HepG2 (cell line): ENCODE data around the gene DCAF8. TPM values are rescaled to one million over a fixed set of nuclear protein-coding genes. Genes with fewer than 3 reads are reported as not detected.

Source experiments
- ARNTL ChIP-seq: sonication (generic); formaldehyde crosslinking; IDR thresholded peaks from 2 replicates; pipeline ENCODE4 v1.4.0; 2020; ENCODE audit warnings: mild to moderate bottlenecking, missing genetic modification reagents
- ETS1 ChIP-seq: sonication (generic); formaldehyde crosslinking; IDR thresholded peaks from 2 replicates; pipeline ENCODE4 v1.4.0; 2020; ENCODE audit warnings: missing genetic modification reagents
- ETV5 ChIP-seq: IDR thresholded peaks from 2 replicates; pipeline ENCODE4 v1.6.1; 2018; ENCODE audit warnings: missing biosample characterization, missing genetic modification reagents, inconsistent platforms, borderline replicate concordance
- GABPB1 ChIP-seq: IDR thresholded peaks from 2 replicates; pipeline ENCODE4 v1.6.1; 2016; ENCODE audit warnings: mild to moderate bottlenecking, missing genetic modification reagents, moderate library complexity, missing compliant biosample characterization
- GMEB1 ChIP-seq: sonication (generic); formaldehyde crosslinking; IDR thresholded peaks from 2 replicates; pipeline ENCODE4 v1.5.1; 2020; ENCODE audit warnings: missing genetic modification reagents, mild to moderate bottlenecking, borderline replicate concordance
- ISL2 ChIP-seq: sonication (generic); formaldehyde crosslinking; IDR thresholded peaks from 2 replicates; pipeline ENCODE4 v1.5.0; 2020; ENCODE audit warnings: missing genetic modification reagents
- KDM3A ChIP-seq: IDR thresholded peaks from 2 replicates; pipeline ENCODE4 v1.6.1; 2018; ENCODE audit warnings: low read depth, missing compliant biosample characterization
- MTA3 ChIP-seq: sonication (generic); formaldehyde crosslinking; IDR thresholded peaks from 2 replicates; pipeline ENCODE4 v1.4.0; 2020; ENCODE audit warnings: missing genetic modification reagents
- PHF8 ChIP-seq: sonication (generic); formaldehyde crosslinking; IDR thresholded peaks from 2 replicates; pipeline ENCODE4 v1.5.0; 2020; ENCODE audit warnings: missing genetic modification reagents
- RBFOX2 ChIP-seq: fragments of 200-400 bp; formaldehyde crosslinking; IDR thresholded peaks from 2 replicates; pipeline ENCODE4 v1.6.1; 2017; ENCODE audit warnings: low read depth, mild to moderate bottlenecking, low read length
- SMYD3 ChIP-seq: sonication (generic); formaldehyde crosslinking; IDR thresholded peaks from 2 replicates; pipeline ENCODE4 v1.8.1; 2023; ENCODE audit warnings: mild to moderate bottlenecking, missing genetic modification reagents
- SP4 ChIP-seq: sonication (generic); formaldehyde crosslinking; IDR thresholded peaks from 2 replicates; pipeline ENCODE4 v1.8.1; 2023; ENCODE audit warnings: mild to moderate bottlenecking, missing genetic modification reagents
- ZNF20 ChIP-seq: sonication (generic); formaldehyde crosslinking; IDR thresholded peaks from 2 replicates; pipeline ENCODE4 v1.4.0; 2020; ENCODE audit warnings: mild to moderate bottlenecking, moderate library complexity, missing genetic modification reagents
- ZNF644 ChIP-seq: IDR thresholded peaks from 2 replicates; pipeline ENCODE4 v1.6.1; 2016; ENCODE audit warnings: low read depth
- ZSCAN5A ChIP-seq: sonication (generic); formaldehyde crosslinking; IDR thresholded peaks from 2 replicates; pipeline ENCODE4 v1.8.0; 2022; ENCODE audit warnings: mild to moderate bottlenecking, missing genetic modification reagents, borderline replicate concordance
- polyA plus RNA-seq, 8 experiments: library from polyadenylated mRNA; depleted of rRNA in 3 of 8; stranded (reverse) in 7 of 8; unstranded in 1 of 8; fragments of >200 nt; fragmentation: Illumina TruSeq in 4 of 8; extraction: Trizol in 4 of 8; gene quantifications; 2 replicates each; pipeline versions ENCODE4 v1.2.1 to v1.2.3, GENCODE V29; 2011 to 2016; ENCODE audit warnings: low read depth in 4 of 8, missing spikeins in 1 of 8, mixed read lengths in 1 of 8; ENCODE audit not compliant: insufficient read depth in 1 of 8
- total RNA-seq, 5 experiments: library from RNA; depleted of rRNA; stranded (reverse); fragments of >200 nt; fragmentation: Illumina TruSeq; extraction: Trizol; gene quantifications; 2 replicates each; pipeline ENCODE4 v1.2.3, GENCODE V29; 2016; ENCODE audit warnings: low read depth in 1 of 5
- TF ChIP-seq, protein P1 (sequence below), 2 experiments: fragments of 450-650 bp in 1 of 2; sonication (generic) in 1 of 2; formaldehyde crosslinking in 1 of 2; IDR thresholded peaks; 2 replicates each; pipeline versions ENCODE4 v1.6.1 to v1.8.0; 2016 to 2022; ENCODE audit warnings: antibody characterized with exemption in 1 of 2, mild to moderate bottlenecking in 1 of 2, missing genetic modification reagents in 1 of 2

Gene DCAF8
- total and polyA plus RNA-seq, 2 of the 13 experiments (the other 11 are each of a cell fraction or from before 2014, with no cell fraction given), result 73.4 to 79.8 TPM

DNA sequence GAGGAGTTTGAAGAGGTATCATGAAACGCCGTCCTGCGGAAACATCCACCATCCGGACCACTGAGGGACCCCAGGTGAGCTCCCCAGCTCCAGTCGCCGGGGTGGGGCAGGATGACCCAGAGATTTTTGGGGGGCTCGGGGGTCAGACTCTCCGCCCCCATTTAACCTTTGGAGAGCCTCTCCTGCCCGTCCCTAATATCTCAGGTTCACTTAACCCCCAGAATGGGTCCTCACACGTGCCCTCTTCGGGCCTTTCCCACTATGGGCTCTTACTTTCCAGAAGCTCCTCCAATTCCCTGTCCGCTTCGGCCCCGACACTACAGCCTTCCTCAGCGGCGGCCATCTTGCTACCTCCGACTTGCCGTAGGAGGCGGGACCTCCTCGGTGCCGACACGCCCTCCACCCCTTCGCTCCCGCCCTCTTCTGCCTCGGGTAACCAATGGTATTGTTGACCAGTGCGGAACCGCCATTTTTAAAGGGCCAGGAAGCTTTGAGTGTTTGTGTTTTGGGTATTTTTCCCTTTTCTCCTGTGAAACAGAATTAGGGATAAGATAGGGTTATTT, 22.5 kb upstream of the DCAF8 start, which contains the start of gene PEX19 (continued):
- no peak; the same call in 1 of the 2 replicates for TF ChIP-seq ZSCAN5A (CRISPR knock-in tag)
- TF ChIP-seq ZNF644 (CRISPR knock-in tag), result no peak
- peak; percentile 40; the same call in 1 of the 2 replicates for TF ChIP-seq KDM3A (CRISPR knock-in tag)
- no peak for TF ChIP-seq ZNF20 (CRISPR knock-in tag)
- TF ChIP-seq, protein P1, sequence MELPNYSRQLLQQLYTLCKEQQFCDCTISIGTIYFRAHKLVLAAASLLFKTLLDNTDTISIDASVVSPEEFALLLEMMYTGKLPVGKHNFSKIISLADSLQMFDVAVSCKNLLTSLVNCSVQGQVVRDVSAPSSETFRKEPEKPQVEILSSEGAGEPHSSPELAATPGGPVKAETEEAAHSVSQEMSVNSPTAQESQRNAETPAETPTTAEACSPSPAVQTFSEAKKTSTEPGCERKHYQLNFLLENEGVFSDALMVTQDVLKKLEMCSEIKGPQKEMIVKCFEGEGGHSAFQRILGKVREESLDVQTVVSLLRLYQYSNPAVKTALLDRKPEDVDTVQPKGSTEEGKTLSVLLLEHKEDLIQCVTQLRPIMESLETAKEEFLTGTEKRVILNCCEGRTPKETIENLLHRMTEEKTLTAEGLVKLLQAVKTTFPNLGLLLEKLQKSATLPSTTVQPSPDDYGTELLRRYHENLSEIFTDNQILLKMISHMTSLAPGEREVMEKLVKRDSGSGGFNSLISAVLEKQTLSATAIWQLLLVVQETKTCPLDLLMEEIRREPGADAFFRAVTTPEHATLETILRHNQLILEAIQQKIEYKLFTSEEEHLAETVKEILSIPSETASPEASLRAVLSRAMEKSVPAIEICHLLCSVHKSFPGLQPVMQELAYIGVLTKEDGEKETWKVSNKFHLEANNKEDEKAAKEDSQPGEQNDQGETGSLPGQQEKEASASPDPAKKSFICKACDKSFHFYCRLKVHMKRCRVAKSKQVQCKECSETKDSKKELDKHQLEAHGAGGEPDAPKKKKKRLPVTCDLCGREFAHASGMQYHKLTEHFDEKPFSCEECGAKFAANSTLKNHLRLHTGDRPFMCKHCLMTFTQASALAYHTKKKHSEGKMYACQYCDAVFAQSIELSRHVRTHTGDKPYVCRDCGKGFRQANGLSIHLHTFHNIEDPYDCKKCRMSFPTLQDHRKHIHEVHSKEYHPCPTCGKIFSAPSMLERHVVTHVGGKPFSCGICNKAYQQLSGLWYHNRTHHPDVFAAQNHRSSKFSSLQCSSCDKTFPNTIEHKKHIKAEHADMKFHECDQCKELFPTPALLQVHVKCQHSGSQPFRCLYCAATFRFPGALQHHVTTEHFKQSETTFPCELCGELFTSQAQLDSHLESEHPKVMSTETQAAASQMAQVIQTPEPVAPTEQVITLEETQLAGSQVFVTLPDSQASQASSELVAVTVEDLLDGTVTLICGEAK (IDR thresholded peaks at IDR 0.05), result no peak
- TF ChIP-seq, protein P1 (CRISPR knock-in tag; IDR thresholded peaks at IDR 0.05), result no peak
- peak; percentile 75 for TF ChIP-seq GABPB1 (CRISPR knock-in tag)
- TF ChIP-seq SMYD3, result no peak
- peak; percentile 53 for TF ChIP-seq RBFOX2
- TF ChIP-seq MTA3 (CRISPR knock-in tag), result no peak
- no peak for TF ChIP-seq ARNTL (CRISPR knock-in tag)
- peak; percentile 85 for TF ChIP-seq PHF8
- TF ChIP-seq GMEB1, result peak; percentile 32; the same call in 1 of the 2 replicates
- peak; percentile 97 for TF ChIP-seq SP4 (CRISPR knock-in tag)
- no peak for TF ChIP-seq ETS1 (CRISPR knock-in tag)
- 0 out of 2 replicates have a peak, but pooled peaks have one; percentile 20 for TF ChIP-seq ETV5 (CRISPR knock-in tag)
- TF ChIP-seq ISL2 (CRISPR knock-in tag), result 0 out of 2 replicates have a peak, but pooled peaks have one; percentile 13
